ENCODE data around the gene GJA9.

The GJA9 gene

DNA sequence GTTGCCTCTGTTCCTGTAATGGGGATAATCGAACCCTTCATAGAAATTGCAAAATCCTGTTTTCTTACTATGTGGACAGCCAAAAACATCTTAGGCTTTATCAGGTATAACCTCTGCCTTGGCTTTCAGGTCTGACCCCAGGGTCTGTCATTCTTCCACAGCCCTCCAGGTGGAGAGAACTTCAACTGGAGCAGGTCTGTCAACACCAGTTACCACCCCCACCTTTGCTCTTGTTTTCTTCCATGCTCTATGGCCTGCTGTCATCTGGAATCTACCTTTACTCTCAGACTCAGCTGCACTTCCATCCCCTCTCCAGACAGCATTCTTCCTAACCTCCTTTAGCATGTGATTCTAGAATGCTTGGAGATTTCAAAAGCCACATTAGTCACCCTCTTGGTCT lies 10.4 kb upstream of the GJA9 start:
- no peak for DNase-seq
- in situ Hi-C loops (cut with HindIII; ENCODE audit: low pct_ligation_motif_present, low sequenced_read_pairs) = no loop called here
- no peak overlapping the region for H3K4me3 ChIP-seq (ENCODE audit: low read depth, low read length)
- H3K27me3 ChIP-seq (replicated peaks) = no peaks in the 10 kb centered on the region
- H3K36me3 ChIP-seq (replicated peaks) = no peaks in the 10 kb centered on the region
- no peak overlapping the region for H3K27ac ChIP-seq
- TF ChIP-seq CTCF (IDR thresholded peaks at IDR 0.05; ENCODE audit: low read depth, low read length, missing control alignments) = peak; percentile 16

DNA sequence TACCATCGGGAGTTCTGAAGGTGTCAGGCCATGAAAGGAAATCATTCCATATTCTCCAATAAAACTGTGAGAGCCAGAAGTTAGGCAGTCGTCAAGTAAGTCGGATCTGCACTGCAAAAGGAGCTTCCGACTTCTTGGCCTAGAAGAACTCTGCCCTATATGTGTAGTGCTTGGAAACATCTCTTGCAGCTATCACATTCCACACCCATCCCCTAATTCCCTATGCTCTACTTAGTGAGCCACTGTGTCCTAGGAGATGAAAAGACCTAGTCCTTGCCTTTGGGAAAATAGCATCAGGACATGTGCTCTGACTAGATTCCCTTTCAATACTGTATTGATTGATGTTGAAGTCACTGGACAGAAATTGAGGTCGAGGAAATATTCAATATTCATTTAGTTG lies 8.2 kb upstream of the GJA9 start:
- no peak overlapping the region for H3K27ac ChIP-seq
- TF ChIP-seq CTCF (IDR thresholded peaks at IDR 0.05; ENCODE audit: low read depth, low read length, missing control alignments) = no peak
- DNase-seq = no peak
- in situ Hi-C loops (cut with HindIII; ENCODE audit: low pct_ligation_motif_present, low sequenced_read_pairs) = no loop called here
- no peaks in the 10 kb centered on the region for H3K36me3 ChIP-seq (replicated peaks)
- no peak overlapping the region for H3K4me3 ChIP-seq (ENCODE audit: low read depth, low read length)
- H3K27me3 ChIP-seq (replicated peaks) = no peaks in the 10 kb centered on the region

- in situ Hi-C loops (cut with HindIII; ENCODE audit: low pct_ligation_motif_present, low sequenced_read_pairs) = no loop called here
- DNase-seq = no peak
- TF ChIP-seq CTCF (IDR thresholded peaks at IDR 0.05; ENCODE audit: low read depth, low read length, missing control alignments) = no peak
- H3K36me3 ChIP-seq (replicated peaks) = no peaks in the 10 kb centered on the region
- H3K27ac ChIP-seq = no peak overlapping the region
- H3K27me3 ChIP-seq (replicated peaks) = no peaks in the 10 kb centered on the region
- no peak overlapping the region for H3K4me3 ChIP-seq (ENCODE audit: low read depth, low read length)
Observed at GRCh38 chr1:38888423-38889333, 7.3 kb upstream of the GJA9 start.

DNA sequence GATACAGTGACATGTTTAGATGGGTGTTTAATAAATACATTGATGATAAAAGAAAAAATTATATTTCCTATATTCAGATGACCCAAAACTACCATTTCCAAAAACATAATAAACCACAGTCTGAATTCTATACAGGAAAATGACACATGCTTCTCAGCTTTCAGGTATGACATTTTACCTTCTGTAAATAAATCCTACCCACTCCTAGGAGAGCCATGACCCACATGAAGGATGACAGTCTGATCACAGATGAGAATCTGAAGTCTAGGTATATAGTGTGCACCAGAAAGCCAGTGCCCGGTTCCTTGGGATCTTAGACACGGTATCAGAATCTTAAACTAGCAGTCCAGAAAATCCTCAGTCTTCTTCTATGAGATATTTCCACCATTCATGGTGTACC lies 3.7 kb upstream of the GJA9 start:
- no peak for TF ChIP-seq CTCF (IDR thresholded peaks at IDR 0.05; ENCODE audit: low read depth, low read length, missing control alignments)
- DNase-seq = no peak

DNA sequence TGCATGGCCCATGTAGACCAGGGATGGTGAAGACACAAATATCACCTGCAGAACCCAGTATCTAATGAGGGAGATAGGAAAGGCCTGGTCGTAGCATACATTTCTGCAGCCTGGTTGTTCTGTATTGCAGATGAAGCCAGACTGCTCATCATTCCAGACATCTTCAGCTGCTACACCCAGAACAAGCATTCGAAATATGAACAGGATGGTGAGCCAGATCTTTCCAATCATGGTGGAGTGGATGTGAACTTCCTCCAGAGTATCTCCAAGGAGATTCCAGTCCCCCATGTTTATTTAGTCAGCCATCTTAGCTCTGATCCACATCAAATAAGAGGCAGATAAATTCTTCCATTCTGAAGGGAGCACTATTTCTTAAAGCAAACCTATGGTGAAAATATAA lies 5.6 kb downstream of the GJA9 start:
- no peaks in the 10 kb centered on the region for H3K36me3 ChIP-seq (replicated peaks)
- no peak for DNase-seq
- H3K4me3 ChIP-seq (ENCODE audit: low read depth, low read length) = no peak overlapping the region
- in situ Hi-C loops (cut with HindIII; ENCODE audit: low pct_ligation_motif_present, low sequenced_read_pairs) = no loop called here
- H3K27ac ChIP-seq = no peak overlapping the region
- TF ChIP-seq CTCF (IDR thresholded peaks at IDR 0.05; ENCODE audit: low read depth, low read length, missing control alignments) = no peak
- H3K27me3 ChIP-seq (replicated peaks) = no peaks in the 10 kb centered on the region

More for the DNA sequence above, 3.7 kb upstream of the GJA9 start:
- Histone ChIP-seq H3K27me3 (replicated peaks) (no peaks in the 10 kb centered on the region), H3K27ac (no peak overlapping the region), H3K36me3 (replicated peaks) (no peaks in the 10 kb centered on the region), H3K4me3 (ENCODE audit: low read depth, low read length) (no peak overlapping the region)
- in situ Hi-C loops (cut with HindIII; ENCODE audit: low pct_ligation_motif_present, low sequenced_read_pairs) = no loop called here

All from brain microvascular endothelial cell (primary cell).